Smooth muscle cell (in vitro differentiated cells): ENCODE measurements around the gene ZFYVE28. TPM values are rescaled to one million over a fixed set of nuclear protein-coding genes. Genes with fewer than 3 reads are reported as not detected.
"Not testable (repeated sequence)": the region's sequence is repeated elsewhere in the genome, so short reads cannot be mapped to it uniquely, and the experiment has no call there.

Experiments
- DNase-seq: peaks from one replicate; lab custom pipeline; 2025; ENCODE audit not compliant: unreplicated experiment; lab: John Stamatoyannopoulos, UW
- H2AFZ ChIP-seq: fragments of 200-600 bp; sonication (generic); 2 replicates; pipeline ENCODE4 v1.6.0; 2016; ENCODE audit warnings: antibody characterized with exemption, low read depth, mild to moderate bottlenecking
- H3F3A ChIP-seq: fragments of 200-600 bp; sonication (generic); 2 replicates; pipeline ENCODE4 v1.6.0; 2017; ENCODE audit warnings: antibody characterized with exemption, low read depth
- H3K27ac ChIP-seq: fragments of 200-600 bp; sonication (generic); 2 replicates; pipeline ENCODE4 v1.5.1; 2016; ENCODE audit warnings: low read depth, mild to moderate bottlenecking
- H3K27me3 ChIP-seq: fragments of 200-600 bp; sonication (generic); 2 replicates; pipeline ENCODE4 v1.6.1; 2016; ENCODE audit warnings: low read depth, mild to moderate bottlenecking
- H3K36me3 ChIP-seq: fragments of 200-600 bp; sonication (generic); 2 replicates; pipeline ENCODE4 v1.5.1; 2016; ENCODE audit warnings: low read depth
- H3K4me1 ChIP-seq: fragments of 200-600 bp; sonication (generic); 2 replicates; pipeline ENCODE4 v1.5.1; 2016; ENCODE audit warnings: low read depth
- H3K4me2 ChIP-seq: fragments of 200-600 bp; sonication (generic); 2 replicates; pipeline ENCODE4 v1.6.0; 2016; ENCODE audit warnings: mild to moderate bottlenecking
- H3K4me3 ChIP-seq: fragments of 200-600 bp; sonication (generic); 2 replicates; pipeline ENCODE4 v1.5.1; 2016; ENCODE audit warnings: mild to moderate bottlenecking
- H3K79me2 ChIP-seq: fragments of 200-600 bp; sonication (generic); 2 replicates; pipeline ENCODE4 v1.6.0; 2016; ENCODE audit warnings: low read depth, mild to moderate bottlenecking
- H3K9ac ChIP-seq: fragments of 200-600 bp; sonication (generic); 2 replicates; pipeline ENCODE4 v1.6.0; 2016; ENCODE audit warnings: low read depth
- H3K9me3 ChIP-seq: fragments of 200-600 bp; sonication (generic); replicated peaks from 2 replicates; pipeline ENCODE4 v1.5.1; 2016; ENCODE audit warnings: low read depth
- H4K20me1 ChIP-seq: fragments of 200-600 bp; sonication (generic); 2 replicates; pipeline ENCODE4 v1.6.0; 2016; ENCODE audit warnings: low read depth
- WGBS: methylation state at CpG from one replicate; pipeline ENCODE4 v1.1.7; 2016; ENCODE audit warnings: low lambda C conversion rate; 5-methylcytosine and 5-hydroxymethylcytosine counted together
- polyA plus RNA-seq: library from polyadenylated mRNA; unstranded; fragments of >200 nt; fragmentation: Nextera tagmentation; extraction: Ambion mirVana; gene quantifications from 2 replicates; pipeline ENCODE4 v1.2.1, GENCODE V29; 2016
- total RNA-seq: library from RNA; depleted of rRNA; stranded (reverse); fragments of >200 nt; gene quantifications from 2 replicates; pipeline ENCODE4 v1.2.3, GENCODE V29; 2014
- TF ChIP-seq, protein P1 (sequence below): fragments of 200-600 bp; sonication (generic); IDR thresholded peaks from 2 replicates; pipeline ENCODE4 v1.5.1; 2017; ENCODE audit warnings: borderline replicate concordance, mild to moderate bottlenecking, antibody characterized with exemption; ENCODE audit not compliant: insufficient read depth, poor library complexity, severe bottlenecking

The ZFYVE28 gene
- total and polyA plus RNA-seq, 2 experiments from 2014 or later, result 0.22 TPM; not detected in 1

DNA sequence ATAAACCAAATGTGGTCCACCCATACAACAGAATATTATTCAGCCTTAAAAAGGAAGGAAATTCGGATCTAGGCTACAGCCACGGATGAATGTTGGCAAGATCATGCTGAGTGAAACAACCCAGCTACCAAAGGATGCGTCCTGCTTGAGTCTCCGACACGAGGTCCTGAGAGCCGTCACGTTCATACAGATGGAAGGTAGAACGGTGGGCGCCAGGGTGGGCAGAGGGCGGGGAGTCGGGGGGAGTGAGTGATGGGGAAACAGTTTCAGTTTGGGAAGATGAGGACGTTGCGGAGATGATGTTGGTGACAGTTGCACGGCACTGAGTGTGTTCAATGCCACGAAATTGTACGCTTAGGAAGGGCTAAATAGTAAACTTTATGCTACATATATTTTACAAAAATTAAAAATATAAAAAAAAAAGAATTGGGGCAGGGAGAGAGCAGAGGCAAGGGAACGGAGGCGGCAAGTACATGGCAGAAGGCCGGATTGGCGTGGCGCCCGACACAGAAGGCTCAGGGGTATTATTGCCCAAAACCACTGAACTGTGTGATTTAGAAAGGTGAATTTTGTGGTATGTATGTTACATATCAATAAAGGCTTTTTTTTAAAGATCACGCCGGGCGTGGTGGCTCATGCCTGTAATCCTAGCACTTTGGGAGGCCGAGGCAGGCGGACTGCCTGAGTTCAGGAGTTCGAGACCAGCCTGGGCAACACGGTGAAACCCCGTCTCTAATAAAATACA lies 141.7 kb downstream of the ZFYVE28 start:
- no peak for DNase-seq
- 96% methylated on average over 30 of the region's 30 CpGs for WGBS
- Histone ChIP-seq H3K9ac (no peak overlapping the region), H2AFZ (no peak overlapping the region), H3K79me2 (no peaks in the 10 kb centered on the region), H4K20me1 (no peaks in the 10 kb centered on the region), H3K36me3 (no peaks in the 10 kb centered on the region), H3K4me3 (no peak overlapping the region), H3K27ac (no peak overlapping the region), H3K9me3 (no peaks in the 10 kb centered on the region), H3K4me2 (no peak overlapping the region), H3F3A (no peaks in the 10 kb centered on the region), H3K4me1 (no peaks in the 10 kb centered on the region), H3K27me3 (no peaks in the 10 kb centered on the region)
- TF ChIP-seq, protein P1, sequence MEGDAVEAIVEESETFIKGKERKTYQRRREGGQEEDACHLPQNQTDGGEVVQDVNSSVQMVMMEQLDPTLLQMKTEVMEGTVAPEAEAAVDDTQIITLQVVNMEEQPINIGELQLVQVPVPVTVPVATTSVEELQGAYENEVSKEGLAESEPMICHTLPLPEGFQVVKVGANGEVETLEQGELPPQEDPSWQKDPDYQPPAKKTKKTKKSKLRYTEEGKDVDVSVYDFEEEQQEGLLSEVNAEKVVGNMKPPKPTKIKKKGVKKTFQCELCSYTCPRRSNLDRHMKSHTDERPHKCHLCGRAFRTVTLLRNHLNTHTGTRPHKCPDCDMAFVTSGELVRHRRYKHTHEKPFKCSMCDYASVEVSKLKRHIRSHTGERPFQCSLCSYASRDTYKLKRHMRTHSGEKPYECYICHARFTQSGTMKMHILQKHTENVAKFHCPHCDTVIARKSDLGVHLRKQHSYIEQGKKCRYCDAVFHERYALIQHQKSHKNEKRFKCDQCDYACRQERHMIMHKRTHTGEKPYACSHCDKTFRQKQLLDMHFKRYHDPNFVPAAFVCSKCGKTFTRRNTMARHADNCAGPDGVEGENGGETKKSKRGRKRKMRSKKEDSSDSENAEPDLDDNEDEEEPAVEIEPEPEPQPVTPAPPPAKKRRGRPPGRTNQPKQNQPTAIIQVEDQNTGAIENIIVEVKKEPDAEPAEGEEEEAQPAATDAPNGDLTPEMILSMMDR, result no peak

DNA sequence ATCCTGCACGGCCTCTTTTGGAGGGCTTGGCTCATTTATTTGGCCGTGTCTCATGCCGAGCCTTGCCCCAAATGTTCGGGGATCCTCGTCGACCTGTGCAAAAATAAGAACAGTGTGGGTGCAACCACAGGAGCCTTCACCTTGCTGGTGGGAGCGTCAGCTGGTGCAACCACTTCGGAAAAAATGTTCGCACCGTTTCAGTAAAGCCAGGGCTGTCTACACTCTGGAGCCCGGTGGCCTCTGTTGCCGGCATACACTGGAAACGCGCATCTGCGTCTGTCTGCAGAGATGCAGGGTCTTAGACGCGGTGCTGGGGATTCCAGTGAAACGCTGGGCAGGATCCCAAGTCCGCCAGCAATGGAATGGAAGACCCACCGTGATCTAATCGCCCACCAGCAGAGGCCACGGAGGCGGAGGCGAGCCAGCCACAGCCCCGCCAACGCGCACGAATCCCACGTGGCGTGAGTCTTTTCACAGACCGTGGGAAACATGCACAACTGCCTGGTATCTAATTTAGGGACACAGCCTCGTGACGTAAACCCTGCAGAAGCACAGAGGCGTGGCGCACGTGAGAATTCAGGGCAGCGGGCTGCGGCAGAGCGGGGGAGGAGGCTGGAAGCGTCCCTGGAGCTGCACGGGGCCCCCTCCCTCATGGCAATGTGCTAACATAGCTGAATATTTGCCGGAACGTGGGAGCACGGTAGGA lies 142.7 kb downstream of the ZFYVE28 start:
- H2AFZ ChIP-seq, result no peak overlapping the region
- H4K20me1 ChIP-seq, result no peaks in the 10 kb centered on the region
- H3F3A ChIP-seq, result no peaks in the 10 kb centered on the region
- TF ChIP-seq, protein P1, result no peak
- WGBS, result 93% methylated on average over 44 of the region's 44 CpGs
- H3K79me2 ChIP-seq, result no peaks in the 10 kb centered on the region
- no peak overlapping the region for H3K4me3 ChIP-seq
- H3K36me3 ChIP-seq, result no peaks in the 10 kb centered on the region
- H3K9ac ChIP-seq, result no peak overlapping the region
- H3K9me3 ChIP-seq, result no peaks in the 10 kb centered on the region
- DNase-seq, result no peak
- H3K27ac ChIP-seq, result no peak overlapping the region
- no peaks in the 10 kb centered on the region for H3K27me3 ChIP-seq
- H3K4me2 ChIP-seq, result no peak overlapping the region
- H3K4me1 ChIP-seq, result no peaks in the 10 kb centered on the region

DNA sequence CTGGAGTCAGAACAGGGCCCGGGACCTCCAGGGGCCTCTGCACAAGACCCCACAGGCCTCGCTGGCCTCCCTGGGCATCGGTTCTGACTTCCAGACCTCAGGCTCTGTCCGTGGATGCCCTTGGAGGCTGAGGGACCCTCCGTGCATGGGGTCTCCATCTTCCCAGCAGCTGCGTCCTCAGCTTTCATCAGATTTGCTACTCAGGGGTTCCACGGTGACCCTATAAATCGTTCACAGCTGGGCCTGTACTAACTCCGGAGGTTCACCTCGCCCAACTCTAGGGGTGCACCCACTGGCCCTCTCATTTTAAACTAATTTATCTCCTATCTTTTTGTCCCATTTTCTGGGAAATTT lies 143.4 kb downstream of the ZFYVE28 start:
- not testable (repeated sequence) for H3K4me2 ChIP-seq
- 93% methylated on average over 10 of the region's 10 CpGs for WGBS

DNA sequence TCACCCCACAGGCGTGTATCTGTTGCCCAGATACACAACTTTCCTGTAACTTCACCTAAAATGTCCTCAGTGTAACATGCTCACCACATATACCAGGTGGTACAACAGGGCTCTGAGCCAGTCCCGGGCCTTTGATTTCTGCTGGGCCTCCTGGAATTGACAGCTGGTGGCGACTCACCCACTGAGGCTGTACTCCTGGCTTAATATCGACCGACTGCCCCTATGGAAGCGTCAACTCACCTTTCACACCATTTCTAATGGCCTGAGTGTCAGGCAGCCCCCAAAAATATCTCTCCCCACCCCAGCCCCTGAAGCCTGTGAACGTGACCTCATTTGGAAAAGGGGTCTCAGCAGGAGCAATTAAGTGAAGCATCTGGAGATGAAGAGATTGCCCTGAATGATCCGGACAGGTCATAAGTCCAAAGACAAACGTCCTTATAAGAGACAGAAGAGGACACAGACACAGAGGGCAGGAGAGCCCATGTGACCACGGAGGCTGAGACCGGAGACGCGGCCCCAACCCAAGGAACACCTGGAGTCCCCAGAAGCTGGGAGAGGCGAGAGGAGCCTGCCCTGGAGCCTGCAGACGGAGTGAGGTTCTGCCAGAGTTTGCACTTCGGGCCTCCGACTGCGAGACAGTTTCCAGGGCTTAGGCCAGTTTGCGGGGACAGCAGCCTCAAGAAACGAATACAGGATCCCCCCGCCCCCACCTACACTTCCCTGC lies 144.0 kb downstream of the ZFYVE28 start:
- Histone ChIP-seq H4K20me1 (no peaks in the 10 kb centered on the region), H3K79me2 (no peaks in the 10 kb centered on the region), H3K27ac (no peak overlapping the region), H3K4me2 (no peak overlapping the region), H3K27me3 (no peaks in the 10 kb centered on the region), H3K36me3 (no peaks in the 10 kb centered on the region), H3K4me1 (no peaks in the 10 kb centered on the region), H2AFZ (no peak overlapping the region), H3K4me3 (no peak overlapping the region), H3F3A (no peaks in the 10 kb centered on the region), H3K9me3 (no peaks in the 10 kb centered on the region), H3K9ac (no peak overlapping the region)
- WGBS, result 91% methylated on average over 21 of the region's 21 CpGs
- no peak for DNase-seq
- TF ChIP-seq, protein P1, result no peak

More for the DNA sequence above, 143.4 kb downstream of the ZFYVE28 start:
- not testable (repeated sequence) for H3K27me3 ChIP-seq, H2AFZ ChIP-seq, H3K36me3 ChIP-seq, H3F3A ChIP-seq, H3K4me1 ChIP-seq, H4K20me1 ChIP-seq, H3K9me3 ChIP-seq, H3K79me2 ChIP-seq, H3K4me3 ChIP-seq, DNase-seq, H3K27ac ChIP-seq, H3K9ac ChIP-seq
